ENCODE results near the gene LPAR4.

DNA sequence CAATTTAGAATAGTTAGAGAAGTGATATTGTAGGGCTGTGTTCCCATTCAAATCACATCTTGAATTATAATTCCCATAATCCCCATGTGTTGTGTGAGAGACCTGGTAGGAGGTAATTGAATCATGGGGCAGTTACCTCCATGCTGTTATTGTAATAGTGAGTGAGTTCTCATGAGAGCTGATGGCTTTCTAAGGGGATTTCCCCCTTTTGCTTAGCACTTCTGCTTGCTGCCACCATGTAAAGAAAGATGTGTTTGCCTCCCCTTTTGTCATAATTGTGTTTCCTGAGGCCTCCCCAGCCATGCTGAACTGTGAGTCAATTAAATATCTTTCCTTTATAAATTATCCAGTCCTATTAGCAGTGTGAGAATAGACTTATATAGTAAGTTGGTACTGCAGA lies 53.2 kb downstream of the LPAR4 start:
- TF ChIP-seq CTCF (IDR thresholded peaks at IDR 0.05), result no peak
- TF ChIP-seq POLR2A (IDR thresholded peaks at IDR 0.05), result no peak
